Measurements from ENCODE around the gene FCAR. TPM values are rescaled to one million over a fixed set of nuclear protein-coding genes. Genes with fewer than 3 reads are reported as not detected.

Gene FCAR
- total RNA-seq, 1 experiment from 2014 or later: 0.22 TPM

GRCh38 chr19:54888239-54888638 lies 14.2 kb downstream of the FCAR start (continued):
- no peak for TF ChIP-seq ERG (CRISPR knock-in tag; IDR thresholded peaks at IDR 0.05)

- TF ChIP-seq ZBTB21 (CRISPR knock-in tag; IDR thresholded peaks at IDR 0.05; ENCODE audit: borderline replicate concordance) (no peak), MAX (CRISPR knock-in tag; IDR thresholded peaks at IDR 0.05) (no peak), ZNF423 (CRISPR knock-in tag; IDR thresholded peaks at IDR 0.05) (no peak), GTF2I (CRISPR knock-in tag; conservative IDR thresholded peaks at IDR 0.05) (no peak)
- Mint-ChIP-seq H3K36me3 (no peaks in the 10 kb centered on the region), H3K4me3 (no peak overlapping the region), H3K9me3 (no peaks in the 10 kb centered on the region), H3K27me3 (ENCODE audit: low read depth) (peaks cover 8% of the 10 kb centered on the region), H3K4me1 (peaks cover 36% of the 10 kb centered on the region), H3K27ac (no peak overlapping the region)
- ATAC-seq (no peak), DNase-seq (ENCODE audit: low spot score) (no peak)
- POLR2A ChIA-PET: interaction anchor here (0.6 to 0.7 kb wide), 2 partner anchors 8 to 22 kb away, joined by 3 read pairs; no protein-coding TSS in a partner anchor
- CTCF ChIA-PET: interaction anchor here (1.7 kb wide), 1 partner anchor 8 kb away, joined by 10 read pairs; no protein-coding TSS in a partner anchor
These were observed 15.5 kb downstream of the FCAR start for GRCh38 chr19:54889566-54889965.

GRCh38 chr19:54893406-54893805 lies 19.4 kb downstream of the FCAR start:
- Mint-ChIP-seq H3K36me3 (peaks cover 6% of the 10 kb centered on the region), H3K27ac (peak overlapping the region; percentile 100), H3K4me1 (peaks cover 68% of the 10 kb centered on the region), H3K9me3 (peaks cover 5% of the 10 kb centered on the region), H3K27me3 (ENCODE audit: low read depth) (peaks cover 10% of the 10 kb centered on the region), H3K4me3 (peak overlapping the region; percentile 56)
- ChIA-PET CTCF (interaction anchor here (0.7 to 2.0 kb wide), 8 partner anchors 9 to 267 kb away, joined by 3 to 26 read pairs (median 3); no protein-coding TSS in a partner anchor), POLR2A (interaction anchor here (0.7 to 1.0 kb wide), 4 partner anchors 9 to 28 kb away, joined by 4 to 5 read pairs (median 4); no protein-coding TSS in a partner anchor)
- TF ChIP-seq USF1 (CRISPR knock-in tag; IDR thresholded peaks at IDR 0.05): 0 out of 2 replicates have a peak, but pooled peaks have one; percentile 26
- TF ChIP-seq USF2 (CRISPR knock-in tag; IDR thresholded peaks at IDR 0.05): peak; percentile 36; the same call in 1 of the 2 replicates
- TF ChIP-seq ETV6 (CRISPR knock-in tag; IDR thresholded peaks at IDR 0.05): peak; percentile 47; the same call in 1 of the 2 replicates
- TF ChIP-seq SP1 (CRISPR knock-in tag; conservative IDR thresholded peaks at IDR 0.05): 0 out of 2 replicates have a peak, but pooled peaks have one; percentile 42
- TF ChIP-seq ZNF512 (CRISPR knock-in tag; IDR thresholded peaks at IDR 0.05; ENCODE audit: borderline replicate concordance): no peak
- peak; percentile 56; the same call in 1 of the 2 replicates for TF ChIP-seq FOXP4 (CRISPR knock-in tag; IDR thresholded peaks at IDR 0.05)
- TF ChIP-seq CREB1 (CRISPR knock-in tag; IDR thresholded peaks at IDR 0.05): no peak
- no peak for TF ChIP-seq EMX1 (CRISPR knock-in tag; IDR thresholded peaks at IDR 0.05)
- TF ChIP-seq ATF2 (CRISPR knock-in tag; IDR thresholded peaks at IDR 0.05; ENCODE audit: borderline replicate concordance, low read depth): no peak
- TF ChIP-seq TEAD1 (CRISPR knock-in tag; IDR thresholded peaks at IDR 0.05): peak; percentile 79; the same call in 1 of the 2 replicates
- no peak for TF ChIP-seq NFYB (CRISPR knock-in tag; conservative IDR thresholded peaks at IDR 0.05; ENCODE audit: low read depth)
- no peak for TF ChIP-seq HMGA2 (CRISPR knock-in tag; IDR thresholded peaks at IDR 0.05)
- ATAC-seq (peak; percentile 92), DNase-seq (ENCODE audit: low spot score) (peak; percentile 89)

GRCh38 chr19:54894106-54894505 lies 20.1 kb downstream of the FCAR start:
- DNase-seq (ENCODE audit: low spot score) (peak; percentile 26), ATAC-seq (peak; percentile 27)
- Mint-ChIP-seq H3K4me1 (peaks cover 75% of the 10 kb centered on the region), H3K27ac (peak overlapping the region; percentile 100), H3K9me3 (peaks cover 12% of the 10 kb centered on the region), H3K27me3 (ENCODE audit: low read depth) (peaks cover 16% of the 10 kb centered on the region), H3K4me3 (peak overlapping the region; percentile 56), H3K36me3 (peaks cover 13% of the 10 kb centered on the region)
- CTCF ChIA-PET: interaction anchor here (1.1 to 2.0 kb wide), 5 partner anchors 8 to 200 kb away, joined by 3 to 26 read pairs (median 4); no protein-coding TSS in a partner anchor
- POLR2A ChIA-PET: interaction anchor here (0.6 to 1.0 kb wide), 5 partner anchors 8 to 193 kb away, joined by 3 to 5 read pairs (median 4); no protein-coding TSS in a partner anchor

Data from WTC11 (cell line).